ENCODE measurements around the gene RAD51B.

DNA sequence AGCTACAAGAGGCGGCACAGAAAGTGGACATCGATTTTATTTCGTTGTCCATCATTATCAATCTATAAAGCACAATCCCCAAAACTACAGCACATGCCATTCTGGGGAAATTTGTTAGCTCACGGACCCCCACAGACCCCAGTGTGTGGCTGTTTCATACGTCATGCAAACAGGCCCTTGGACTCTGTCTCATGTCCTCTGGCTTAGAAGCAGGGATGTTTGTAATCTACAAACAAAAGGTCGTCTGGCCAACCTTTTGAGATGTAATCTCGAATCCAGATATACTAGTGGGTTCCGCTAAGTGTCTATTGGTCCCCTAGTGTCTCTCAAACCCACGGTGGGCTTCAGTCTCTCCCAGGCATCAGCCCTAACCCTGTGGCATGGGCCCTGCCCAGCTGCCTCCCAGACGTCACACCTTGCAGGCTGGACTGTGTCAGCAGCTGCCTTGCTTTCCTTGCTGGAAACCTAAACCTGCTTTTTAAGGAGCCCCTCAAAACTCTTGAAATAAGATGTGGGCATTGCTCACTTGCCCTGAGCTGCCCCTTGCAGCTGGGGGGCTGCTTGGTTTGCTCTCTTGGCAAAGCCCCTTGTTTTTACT, 752.4 kb downstream of the RAD51B start:
- no peak for TF ChIP-seq EP300 (IDR thresholded peaks at IDR 0.05)
- TF ChIP-seq, protein P1, sequence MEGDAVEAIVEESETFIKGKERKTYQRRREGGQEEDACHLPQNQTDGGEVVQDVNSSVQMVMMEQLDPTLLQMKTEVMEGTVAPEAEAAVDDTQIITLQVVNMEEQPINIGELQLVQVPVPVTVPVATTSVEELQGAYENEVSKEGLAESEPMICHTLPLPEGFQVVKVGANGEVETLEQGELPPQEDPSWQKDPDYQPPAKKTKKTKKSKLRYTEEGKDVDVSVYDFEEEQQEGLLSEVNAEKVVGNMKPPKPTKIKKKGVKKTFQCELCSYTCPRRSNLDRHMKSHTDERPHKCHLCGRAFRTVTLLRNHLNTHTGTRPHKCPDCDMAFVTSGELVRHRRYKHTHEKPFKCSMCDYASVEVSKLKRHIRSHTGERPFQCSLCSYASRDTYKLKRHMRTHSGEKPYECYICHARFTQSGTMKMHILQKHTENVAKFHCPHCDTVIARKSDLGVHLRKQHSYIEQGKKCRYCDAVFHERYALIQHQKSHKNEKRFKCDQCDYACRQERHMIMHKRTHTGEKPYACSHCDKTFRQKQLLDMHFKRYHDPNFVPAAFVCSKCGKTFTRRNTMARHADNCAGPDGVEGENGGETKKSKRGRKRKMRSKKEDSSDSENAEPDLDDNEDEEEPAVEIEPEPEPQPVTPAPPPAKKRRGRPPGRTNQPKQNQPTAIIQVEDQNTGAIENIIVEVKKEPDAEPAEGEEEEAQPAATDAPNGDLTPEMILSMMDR (IDR thresholded peaks at IDR 0.05): no peak

Data from tibial nerve (tissue), 4 donors.